Stimulated activated CD4-positive, alpha-beta T cell treated with anti-CD3 and anti-CD28 coated beads, Interleukin-4, amount 100 ng/mL, for 4 hours (primary cell): ENCODE results near the gene RGS6.

ENCODE experiments used
- DNase-seq, 2 experiments: peaks; one replicate each; pipeline ENCODE4 v3.0.0-alpha.2; 2020

The RGS6 gene

GRCh38 chr14:72418806-72419205 lies 486.6 kb downstream of the RGS6 start:
- no peak for DNase-seq

GRCh38 chr14:72419226-72419775 lies 487.1 kb downstream of the RGS6 start:
- DNase-seq = no peak

- peak; percentile 48 to 62 for DNase-seq
Observed at GRCh38 chr14:72420749-72421474, 488.7 kb downstream of the RGS6 start.

- DNase-seq = no peak
Observed at GRCh38 chr14:72423957-72424356, 491.7 kb downstream of the RGS6 start.

GRCh38 chr14:72430457-72430856 lies 498.2 kb downstream of the RGS6 start:
- DNase-seq = no peak

GRCh38 chr14:72432748-72433147 lies 500.5 kb downstream of the RGS6 start:
- DNase-seq = no peak

GRCh38 chr14:72433511-72433910 lies 501.3 kb downstream of the RGS6 start:
- DNase-seq = no peak

GRCh38 chr14:72434856-72435255 lies 502.6 kb downstream of the RGS6 start:
- DNase-seq = no peak

GRCh38 chr14:72439707-72440106 lies 507.5 kb downstream of the RGS6 start:
- no peak for DNase-seq

GRCh38 chr14:72443256-72443655 lies 511.0 kb downstream of the RGS6 start:
- no peak for DNase-seq

GRCh38 chr14:72443991-72444441 lies 511.8 kb downstream of the RGS6 start:
- DNase-seq = peak; percentile 12 to 59

GRCh38 chr14:72444701-72445100 lies 512.5 kb downstream of the RGS6 start:
- no peak for DNase-seq

- DNase-seq = no peak
Observed at GRCh38 chr14:72448212-72448611, 516.0 kb downstream of the RGS6 start.

GRCh38 chr14:72450473-72451044 lies 518.3 kb downstream of the RGS6 start:
- no peak for DNase-seq

- DNase-seq = peak in 1 of 2 experiments; percentile 38
Observed at GRCh38 chr14:72451054-72451972, 519.1 kb downstream of the RGS6 start.

GRCh38 chr14:72452774-72453173 lies 520.5 kb downstream of the RGS6 start:
- no peak for DNase-seq

GRCh38 chr14:72454388-72455160 lies 522.3 kb downstream of the RGS6 start:
- no peak for DNase-seq

- no peak for DNase-seq
Observed at GRCh38 chr14:72457641-72458040, 525.4 kb downstream of the RGS6 start.

GRCh38 chr14:72462056-72462455 lies 529.8 kb downstream of the RGS6 start:
- no peak for DNase-seq

- DNase-seq = no peak
Observed at GRCh38 chr14:72463291-72463866, 531.1 kb downstream of the RGS6 start.

GRCh38 chr14:72464226-72464625 lies 532.0 kb downstream of the RGS6 start:
- no peak for DNase-seq

GRCh38 chr14:72466325-72466724 lies 534.1 kb downstream of the RGS6 start:
- no peak for DNase-seq
